IPS DF 6.9 (cell line): Measurements from ENCODE around the gene ACAA1.

ENCODE experiments used
- DNase-seq: peaks from one replicate; pipeline ENCODE4 v3.0.0-alpha.2; 2013; ENCODE audit warnings: low read depth, low spot score
- H3K27ac ChIP-seq: one replicate; pipeline ENCODE4 v1.5.1; 2013; ENCODE audit warnings: low read length, control low read depth
- H3K27me3 ChIP-seq: 2 replicates; pipeline ENCODE4 v1.6.1; 2013; ENCODE audit warnings: mild to moderate bottlenecking, low read length; ENCODE audit not compliant: control insufficient read depth, insufficient read depth
- H3K36me3 ChIP-seq: 2 replicates; pipeline ENCODE4 v1.6.1; 2013; ENCODE audit warnings: low read length; ENCODE audit not compliant: control insufficient read depth, insufficient read depth
- H3K4me1 ChIP-seq: 2 replicates; pipeline ENCODE4 v1.6.1; 2013; ENCODE audit warnings: low read length; ENCODE audit not compliant: control insufficient read depth, insufficient read depth
- H3K4me3 ChIP-seq: 2 replicates; pipeline ENCODE4 v1.5.1; 2013; ENCODE audit warnings: mild to moderate bottlenecking, low read length
- H3K9me3 ChIP-seq: 2 replicates; pipeline ENCODE4 v1.6.1; 2013; ENCODE audit warnings: low read length, inconsistent platforms; ENCODE audit not compliant: control insufficient read depth, insufficient read depth
- WGBS: extraction: QIAGEN DNeasy Blood & Tissue Kit; methylation state at CpG from one replicate; pipeline ENCODE4 v1.1.7; 2013; ENCODE audit warnings: mixed read lengths, missing lambda C conversion rate; ENCODE audit not compliant: insufficient read length, insufficient coverage; 5-methylcytosine and 5-hydroxymethylcytosine counted together

The ACAA1 gene

GRCh38 chr3:38154033-38154494 lies 17.1 kb upstream of the ACAA1 start:
- no peak overlapping the region for H3K4me3 ChIP-seq
- no peaks in the 10 kb centered on the region for H3K27me3 ChIP-seq
- DNase-seq = no peak
- H3K27ac ChIP-seq = no peak overlapping the region
- no CpG with 5 or more reads among the region's 2 CpGs for WGBS
- no peaks in the 10 kb centered on the region for H3K4me1 ChIP-seq
- H3K36me3 ChIP-seq = no peaks in the 10 kb centered on the region
- no peaks in the 10 kb centered on the region for H3K9me3 ChIP-seq

- no peak overlapping the region for H3K27ac ChIP-seq
- no peak for DNase-seq
- no peaks in the 10 kb centered on the region for H3K36me3 ChIP-seq
- H3K9me3 ChIP-seq = no peaks in the 10 kb centered on the region
- H3K4me1 ChIP-seq = no peaks in the 10 kb centered on the region
- no peak overlapping the region for H3K4me3 ChIP-seq
- no CpG with 5 or more reads among the region's 2 CpGs for WGBS
- no peaks in the 10 kb centered on the region for H3K27me3 ChIP-seq
These were observed 16.3 kb upstream of the ACAA1 start for GRCh38 chr3:38153221-38153620.

- WGBS = no CpG with 5 or more reads among the region's 2 CpGs
- H3K4me1 ChIP-seq = no peaks in the 10 kb centered on the region
- no peak overlapping the region for H3K4me3 ChIP-seq
- no peaks in the 10 kb centered on the region for H3K27me3 ChIP-seq
- no peak overlapping the region for H3K27ac ChIP-seq
- no peaks in the 10 kb centered on the region for H3K9me3 ChIP-seq
- DNase-seq = no peak
- H3K36me3 ChIP-seq = no peaks in the 10 kb centered on the region
These were observed 15.7 kb upstream of the ACAA1 start for GRCh38 chr3:38152609-38153008.

- WGBS = no CpG with 5 or more reads among the region's 3 CpGs
- no peaks in the 10 kb centered on the region for H3K4me1 ChIP-seq
These were observed 14.8 kb upstream of the ACAA1 start for GRCh38 chr3:38151667-38152265.

DNA sequence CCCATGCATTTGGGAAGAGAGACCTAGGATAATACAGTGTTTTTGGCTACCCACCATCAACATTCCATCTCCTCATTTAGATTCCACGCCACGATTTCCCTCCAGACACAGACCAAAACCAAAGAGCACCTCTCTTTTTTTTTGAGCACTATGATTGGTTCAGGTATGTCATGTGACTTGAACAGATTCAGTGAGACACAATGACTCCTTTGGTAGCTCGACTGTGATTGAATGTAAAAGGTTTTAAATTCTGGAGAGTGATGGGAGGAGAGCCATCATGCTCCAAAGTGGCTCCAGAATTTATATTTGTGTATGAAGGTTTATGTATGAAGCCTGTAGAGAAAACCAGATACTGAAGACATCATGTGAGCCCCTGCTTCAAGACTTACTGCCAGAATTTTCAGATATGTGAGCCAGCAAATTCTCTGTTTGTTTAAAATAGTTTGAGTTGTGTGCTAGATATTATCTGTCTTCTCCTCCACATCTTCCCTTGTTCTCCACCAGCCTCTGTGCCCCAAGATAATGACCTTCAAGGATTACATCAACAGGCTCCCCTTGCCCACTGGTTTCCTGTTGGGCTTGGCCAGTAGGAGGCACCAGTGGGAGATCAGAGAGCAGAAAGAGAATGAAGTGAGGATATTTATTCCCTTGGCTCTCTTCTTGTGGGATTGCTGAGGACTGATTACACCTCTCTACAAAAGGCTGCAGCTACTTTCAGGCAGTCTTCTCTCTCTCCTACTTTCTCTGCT lies 14.0 kb upstream of the ACAA1 start:
- H3K9me3 ChIP-seq = no peaks in the 10 kb centered on the region
- no peak overlapping the region for H3K4me3 ChIP-seq
- no peak for DNase-seq
- WGBS = no CpG with 5 or more reads among the region's 3 CpGs
- no peaks in the 10 kb centered on the region for H3K4me1 ChIP-seq
- no peaks in the 10 kb centered on the region for H3K36me3 ChIP-seq
- H3K27ac ChIP-seq = no peak overlapping the region
- no peaks in the 10 kb centered on the region for H3K27me3 ChIP-seq

More at GRCh38 chr3:38151667-38152265, 14.8 kb upstream of the ACAA1 start:
- no peak overlapping the region for H3K27ac ChIP-seq
- no peaks in the 10 kb centered on the region for H3K27me3 ChIP-seq
- H3K4me3 ChIP-seq = no peak overlapping the region
- H3K36me3 ChIP-seq = no peaks in the 10 kb centered on the region
- H3K9me3 ChIP-seq = no peaks in the 10 kb centered on the region
- no peak for DNase-seq

DNA sequence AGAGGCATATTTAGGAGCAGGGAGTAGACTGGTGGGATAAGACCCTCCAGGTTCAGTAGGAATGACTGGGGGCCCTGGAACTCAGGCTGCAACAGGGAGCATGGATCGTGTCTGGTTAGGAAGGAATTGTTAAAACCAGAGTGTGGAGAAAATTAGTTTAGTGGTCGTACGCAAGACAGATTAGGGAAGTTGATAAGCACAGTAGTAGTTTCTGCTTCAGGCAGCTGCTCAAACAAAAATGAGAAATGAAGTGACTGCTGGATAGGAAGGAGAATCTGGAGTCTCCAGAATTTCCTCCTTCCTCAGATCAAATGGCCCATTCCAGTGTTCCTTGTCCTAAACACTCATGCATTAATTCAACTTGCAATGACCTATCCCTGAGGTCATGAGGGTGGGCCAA lies 12.8 kb upstream of the ACAA1 start:
- H3K4me3 ChIP-seq = no peak overlapping the region
- WGBS = 100% methylated on average over 2 of the region's 3 CpGs

GRCh38 chr3:38148311-38148882 lies 11.5 kb upstream of the ACAA1 start:
- no peaks in the 10 kb centered on the region for H3K27me3 ChIP-seq
- no CpG with 5 or more reads among the region's 5 CpGs for WGBS
- H3K4me1 ChIP-seq = no peaks in the 10 kb centered on the region
- no peak overlapping the region for H3K27ac ChIP-seq
- no peak overlapping the region for H3K4me3 ChIP-seq
- no peak for DNase-seq
- H3K9me3 ChIP-seq = no peaks in the 10 kb centered on the region
- no peaks in the 10 kb centered on the region for H3K36me3 ChIP-seq

More for the DNA sequence above, 12.8 kb upstream of the ACAA1 start:
- no peak for DNase-seq
- Histone ChIP-seq H3K27ac (no peak overlapping the region), H3K4me1 (no peaks in the 10 kb centered on the region), H3K36me3 (no peaks in the 10 kb centered on the region), H3K27me3 (no peaks in the 10 kb centered on the region), H3K9me3 (no peaks in the 10 kb centered on the region)

- Histone ChIP-seq H3K27ac (no peak overlapping the region), H3K4me1 (no peaks in the 10 kb centered on the region), H3K27me3 (no peaks in the 10 kb centered on the region), H3K9me3 (no peaks in the 10 kb centered on the region), H3K4me3 (no peak overlapping the region), H3K36me3 (no peaks in the 10 kb centered on the region)
- WGBS = no CpG with 5 or more reads among the region's 3 CpGs
- DNase-seq = no peak
These were observed 10.5 kb upstream of the ACAA1 start for GRCh38 chr3:38147421-38147820.

- H3K4me1 ChIP-seq = no peaks in the 10 kb centered on the region
- no peaks in the 10 kb centered on the region for H3K9me3 ChIP-seq
- H3K27me3 ChIP-seq = no peaks in the 10 kb centered on the region
- WGBS = no CpG with 5 or more reads among the region's 2 CpGs
- peaks cover 2% of the 10 kb centered on the region; the same call in 1 of the 2 replicates for H3K36me3 ChIP-seq
- no peak overlapping the region for H3K27ac ChIP-seq
- no peak overlapping the region for H3K4me3 ChIP-seq
- no peak for DNase-seq
These were observed 9.6 kb upstream of the ACAA1 start for GRCh38 chr3:38146504-38146903.

DNA sequence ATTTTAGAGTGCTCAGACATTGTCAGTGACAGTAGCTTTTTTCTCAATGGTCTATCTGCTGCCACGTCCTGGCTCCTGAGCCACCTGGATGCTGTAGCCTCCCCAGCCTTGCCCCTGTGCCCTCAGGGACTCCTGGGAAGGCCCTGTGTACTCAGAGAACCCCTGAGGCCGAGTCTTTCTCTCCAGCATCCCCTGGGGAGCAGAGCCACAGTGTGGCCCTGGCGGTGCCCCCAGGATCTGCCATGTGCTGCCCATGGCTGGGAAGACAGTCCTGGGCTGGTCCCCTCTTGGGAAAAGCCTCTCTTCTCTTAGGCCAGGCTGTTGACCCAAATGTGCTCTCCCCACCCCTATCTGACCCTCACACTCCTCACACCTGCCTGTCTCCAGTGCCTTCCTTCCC lies 6.6 kb upstream of the ACAA1 start:
- Histone ChIP-seq H3K36me3 (peaks cover 6% of the 10 kb centered on the region; the same call in 1 of the 2 replicates), H3K27ac (no peak overlapping the region), H3K4me1 (peaks cover 2% of the 10 kb centered on the region; the same call in 1 of the 2 replicates), H3K9me3 (no peaks in the 10 kb centered on the region), H3K4me3 (no peak overlapping the region), H3K27me3 (no peaks in the 10 kb centered on the region)
- no peak for DNase-seq
- WGBS = no CpG with 5 or more reads among the region's 3 CpGs
